Lower leg skin (tissue), 3 donors: ENCODE data around the gene KIAA1671.

Experiments
- CTCF ChIP-seq, 3 donors: fragments of 450-650 bp; IDR thresholded peaks; one replicate each; pipeline ENCODE4 v1.5.1; 2016; ENCODE audit warnings: antibody characterized with exemption in 3 of 3, mild to moderate bottlenecking in 3 of 3, moderate library complexity in 2 of 3
- POLR2A ChIP-seq, 2 donors: fragments of 450-650 bp; IDR thresholded peaks; one replicate each; pipeline ENCODE4 v1.6.1; 2016 to 2017; ENCODE audit warnings: antibody characterized with exemption in 2 of 2, mild to moderate bottlenecking in 1 of 2, moderate library complexity in 1 of 2

DNA sequence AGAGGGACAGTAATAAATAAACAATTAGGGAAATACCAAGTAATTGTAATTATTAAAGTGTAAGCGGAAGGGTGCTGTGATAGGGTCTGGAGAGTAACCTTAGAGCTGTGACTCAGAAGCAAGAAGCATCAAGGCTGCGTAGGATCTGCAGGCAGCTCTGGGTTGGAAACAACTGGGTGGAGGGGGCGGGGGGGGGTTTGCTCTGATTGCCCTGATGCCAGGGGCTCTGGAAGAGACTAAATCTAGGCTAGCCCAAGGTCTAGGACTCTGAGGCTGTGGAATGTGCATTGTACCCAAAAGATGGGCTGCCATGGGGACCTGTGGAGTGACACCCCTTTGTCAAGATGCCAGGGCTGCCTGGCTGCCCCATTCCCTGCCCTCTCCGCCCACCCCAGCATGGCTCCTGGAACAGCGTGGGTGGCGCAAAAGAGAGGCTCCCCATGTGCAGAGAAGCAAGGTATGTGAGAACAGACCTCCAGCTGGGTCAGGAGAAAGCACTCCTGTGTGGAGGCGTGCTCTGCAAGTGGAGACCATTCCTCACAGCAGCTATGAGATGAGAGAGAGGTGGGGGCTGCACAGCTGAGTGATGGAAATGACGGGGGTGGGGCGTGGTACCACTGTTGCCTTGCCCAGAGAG, 146.0 kb downstream of the KIAA1671 start:
- TF ChIP-seq CTCF (IDR thresholded peaks at IDR 0.05) (no peak), POLR2A (IDR thresholded peaks at IDR 0.05) (no peak)
